Inflammatory macrophage treated with lipopolysaccharide for 4 hours (primary cell): ENCODE measurements around the gene PIK3C2A.

Experiments used
- DNase-seq: peaks from one replicate; pipeline ENCODE4 v3.0.0-alpha.2; 2020

Gene PIK3C2A

DNA sequence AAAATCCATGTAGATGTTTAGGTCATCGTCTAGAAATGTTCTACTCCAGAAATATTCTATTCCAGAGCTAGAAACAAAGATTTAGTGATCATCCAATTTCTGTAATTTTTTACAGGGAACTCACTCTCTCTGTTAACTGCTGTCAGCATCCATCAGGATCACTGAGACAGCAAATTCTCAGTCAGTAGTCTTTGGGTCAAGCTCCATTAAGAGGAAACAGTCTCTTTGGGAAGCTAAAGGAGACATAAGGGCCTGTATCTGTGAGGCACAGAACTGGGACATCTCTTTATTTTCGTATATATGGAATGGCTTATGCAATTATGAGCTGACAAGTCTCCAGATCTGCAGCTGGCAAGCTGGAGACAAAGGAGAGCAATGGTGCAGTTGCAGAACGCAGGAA lies 48.3 kb downstream of the PIK3C2A start:
- no peak for DNase-seq
